ENCODE measurements around the gene PPP6R2.

DNA sequence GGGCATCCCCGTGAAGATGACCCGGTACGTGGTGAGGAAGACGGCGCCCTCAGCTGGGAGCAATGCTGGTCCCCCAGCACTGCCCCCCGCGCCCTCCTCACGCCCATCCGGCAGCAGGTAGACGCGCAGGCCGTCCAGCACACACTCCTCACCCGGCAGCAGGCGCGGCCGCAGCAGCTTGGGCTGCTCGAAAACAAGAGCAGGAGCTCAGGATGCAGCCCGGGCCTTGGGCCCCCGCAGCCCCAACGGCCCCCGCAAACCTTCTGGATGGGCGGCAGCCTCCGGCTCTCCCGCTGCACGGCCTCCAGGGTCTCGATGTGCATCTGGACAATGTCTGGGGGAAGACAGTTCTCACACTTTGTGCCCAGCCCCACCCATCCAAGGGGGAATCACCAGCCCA lies 118.4 kb downstream of the PPP6R2 start:
- TF ChIP-seq POLR2AphosphoS5 (IDR thresholded peaks at IDR 0.05), result no peak
- TF ChIP-seq, protein P1, sequence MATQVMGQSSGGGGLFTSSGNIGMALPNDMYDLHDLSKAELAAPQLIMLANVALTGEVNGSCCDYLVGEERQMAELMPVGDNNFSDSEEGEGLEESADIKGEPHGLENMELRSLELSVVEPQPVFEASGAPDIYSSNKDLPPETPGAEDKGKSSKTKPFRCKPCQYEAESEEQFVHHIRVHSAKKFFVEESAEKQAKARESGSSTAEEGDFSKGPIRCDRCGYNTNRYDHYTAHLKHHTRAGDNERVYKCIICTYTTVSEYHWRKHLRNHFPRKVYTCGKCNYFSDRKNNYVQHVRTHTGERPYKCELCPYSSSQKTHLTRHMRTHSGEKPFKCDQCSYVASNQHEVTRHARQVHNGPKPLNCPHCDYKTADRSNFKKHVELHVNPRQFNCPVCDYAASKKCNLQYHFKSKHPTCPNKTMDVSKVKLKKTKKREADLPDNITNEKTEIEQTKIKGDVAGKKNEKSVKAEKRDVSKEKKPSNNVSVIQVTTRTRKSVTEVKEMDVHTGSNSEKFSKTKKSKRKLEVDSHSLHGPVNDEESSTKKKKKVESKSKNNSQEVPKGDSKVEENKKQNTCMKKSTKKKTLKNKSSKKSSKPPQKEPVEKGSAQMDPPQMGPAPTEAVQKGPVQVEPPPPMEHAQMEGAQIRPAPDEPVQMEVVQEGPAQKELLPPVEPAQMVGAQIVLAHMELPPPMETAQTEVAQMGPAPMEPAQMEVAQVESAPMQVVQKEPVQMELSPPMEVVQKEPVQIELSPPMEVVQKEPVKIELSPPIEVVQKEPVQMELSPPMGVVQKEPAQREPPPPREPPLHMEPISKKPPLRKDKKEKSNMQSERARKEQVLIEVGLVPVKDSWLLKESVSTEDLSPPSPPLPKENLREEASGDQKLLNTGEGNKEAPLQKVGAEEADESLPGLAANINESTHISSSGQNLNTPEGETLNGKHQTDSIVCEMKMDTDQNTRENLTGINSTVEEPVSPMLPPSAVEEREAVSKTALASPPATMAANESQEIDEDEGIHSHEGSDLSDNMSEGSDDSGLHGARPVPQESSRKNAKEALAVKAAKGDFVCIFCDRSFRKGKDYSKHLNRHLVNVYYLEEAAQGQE (IDR thresholded peaks at IDR 0.05; ENCODE audit: borderline replicate concordance), result no peak
- no peak for TF ChIP-seq MXI1 (conservative IDR thresholded peaks at IDR 0.05; ENCODE audit: poor library complexity, severe bottlenecking)
- TF ChIP-seq, protein P2, sequence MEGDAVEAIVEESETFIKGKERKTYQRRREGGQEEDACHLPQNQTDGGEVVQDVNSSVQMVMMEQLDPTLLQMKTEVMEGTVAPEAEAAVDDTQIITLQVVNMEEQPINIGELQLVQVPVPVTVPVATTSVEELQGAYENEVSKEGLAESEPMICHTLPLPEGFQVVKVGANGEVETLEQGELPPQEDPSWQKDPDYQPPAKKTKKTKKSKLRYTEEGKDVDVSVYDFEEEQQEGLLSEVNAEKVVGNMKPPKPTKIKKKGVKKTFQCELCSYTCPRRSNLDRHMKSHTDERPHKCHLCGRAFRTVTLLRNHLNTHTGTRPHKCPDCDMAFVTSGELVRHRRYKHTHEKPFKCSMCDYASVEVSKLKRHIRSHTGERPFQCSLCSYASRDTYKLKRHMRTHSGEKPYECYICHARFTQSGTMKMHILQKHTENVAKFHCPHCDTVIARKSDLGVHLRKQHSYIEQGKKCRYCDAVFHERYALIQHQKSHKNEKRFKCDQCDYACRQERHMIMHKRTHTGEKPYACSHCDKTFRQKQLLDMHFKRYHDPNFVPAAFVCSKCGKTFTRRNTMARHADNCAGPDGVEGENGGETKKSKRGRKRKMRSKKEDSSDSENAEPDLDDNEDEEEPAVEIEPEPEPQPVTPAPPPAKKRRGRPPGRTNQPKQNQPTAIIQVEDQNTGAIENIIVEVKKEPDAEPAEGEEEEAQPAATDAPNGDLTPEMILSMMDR (IDR thresholded peaks at IDR 0.05; ENCODE audit: poor library complexity, severe bottlenecking), result no peak
- no peak for TF ChIP-seq EP300 (conservative IDR thresholded peaks at IDR 0.05; ENCODE audit: poor library complexity, severe bottlenecking)
- TF ChIP-seq RAD21 (conservative IDR thresholded peaks at IDR 0.05), result no peak
- TF ChIP-seq EZH2 (IDR thresholded peaks at IDR 0.05; ENCODE audit: borderline replicate concordance, insufficient read depth, low read length, poor library complexity, severe bottlenecking), result no peak
- no peak for TF ChIP-seq SMC3 (conservative IDR thresholded peaks at IDR 0.05; ENCODE audit: poor library complexity)

Data from neural cell (in vitro differentiated cells).